CD4-positive, alpha-beta T cell treated with Interleukin-1 beta for 1 hour (primary cell): ENCODE data around the gene EPN2.

Source experiments
- DNase-seq, 2 donors: peaks; one replicate each; pipeline ENCODE4 v3.0.0-alpha.2; 2020 to 2022

EPN2 gene

DNA sequence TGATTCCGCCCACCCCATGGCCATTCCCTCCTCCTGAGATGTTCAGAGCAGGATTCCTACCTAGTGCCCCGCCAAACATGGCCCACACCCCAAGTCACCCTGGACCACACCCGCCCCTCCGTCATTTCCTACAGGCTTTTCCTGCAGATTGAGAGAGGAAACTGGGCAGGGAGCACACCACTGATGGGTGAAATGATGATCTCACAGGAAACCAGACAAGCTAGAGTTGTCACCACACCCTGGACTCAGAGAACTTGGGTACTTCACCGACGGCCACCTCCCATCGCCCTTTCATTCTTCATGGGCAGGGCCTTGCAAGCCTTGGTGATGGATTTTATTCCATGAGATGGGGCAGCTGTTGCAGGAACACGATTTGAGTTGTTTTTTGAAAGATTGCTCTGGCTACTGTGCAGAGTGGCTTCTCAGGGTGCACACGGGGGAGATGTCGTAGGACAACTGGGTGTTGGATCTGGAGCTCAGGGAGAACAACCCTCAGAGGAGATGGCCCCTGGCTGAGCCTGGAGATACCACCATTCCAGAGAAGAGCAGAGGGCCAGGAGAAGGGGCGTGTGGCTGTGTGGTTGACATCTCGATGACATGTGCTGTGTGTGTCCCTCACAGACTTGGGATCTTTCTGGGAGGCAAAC is 132.8 kb downstream of the EPN2 start:
- peak; percentile 58 to 71 for DNase-seq

DNA sequence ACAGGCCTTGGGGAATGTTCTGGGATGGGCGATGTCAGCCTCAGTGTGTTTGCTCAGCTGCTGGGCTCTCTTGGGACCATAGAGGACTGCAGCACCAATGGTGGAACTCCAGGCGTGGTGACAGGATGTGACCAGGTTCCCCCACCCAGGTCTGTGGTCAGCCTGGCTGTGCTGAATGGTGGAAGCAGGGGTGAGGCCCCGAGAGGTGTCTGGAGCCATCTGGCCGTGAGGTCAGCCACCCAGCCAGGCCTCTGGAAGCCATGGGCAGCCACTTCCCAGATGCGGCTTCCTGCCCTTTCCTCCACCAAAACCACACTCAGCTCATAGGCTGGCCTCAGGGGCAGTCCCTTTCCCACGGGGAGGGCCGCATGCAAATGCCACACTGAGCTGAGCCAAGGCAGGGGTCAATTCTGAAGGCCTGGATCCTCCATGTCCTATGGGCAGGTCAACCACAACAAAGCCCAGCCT is 133.4 kb downstream of the EPN2 start:
- DNase-seq = peak; percentile 40 to 65

DNA sequence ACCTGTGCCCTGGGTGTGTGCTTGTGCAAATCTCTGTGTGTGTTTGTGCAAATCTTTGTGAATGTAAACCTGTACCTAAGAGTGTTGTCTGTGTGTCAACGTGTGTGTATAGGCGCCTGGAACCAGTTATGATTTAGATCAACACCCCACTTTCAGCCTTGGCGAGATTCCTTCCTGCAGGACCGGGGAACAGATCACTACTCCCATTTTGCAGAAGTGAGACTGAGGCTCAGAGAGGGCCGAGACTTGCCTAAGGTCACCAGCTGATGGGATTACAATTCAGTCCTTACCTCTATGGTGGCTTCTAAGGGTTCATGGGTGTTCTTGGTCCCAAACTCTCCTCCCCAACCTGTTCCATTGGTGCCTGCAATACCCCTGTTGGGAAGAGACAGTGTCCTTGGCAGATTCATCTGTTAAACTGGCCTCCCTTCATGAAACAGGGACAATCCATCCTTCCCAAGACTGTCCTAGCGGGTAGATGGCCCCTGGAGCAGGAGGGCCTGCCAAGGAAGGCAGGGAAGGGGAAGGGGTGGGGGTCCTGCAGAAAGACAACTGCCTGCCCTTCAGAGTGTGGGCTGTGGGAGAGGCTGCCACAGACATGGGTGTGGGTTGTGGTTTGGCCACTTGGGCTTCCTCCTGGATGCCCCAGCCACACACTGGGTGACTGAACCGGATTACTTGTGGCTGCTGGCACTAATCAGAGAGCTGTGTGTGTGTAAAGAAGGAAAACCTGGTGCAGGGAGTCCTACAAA is 134.3 kb downstream of the EPN2 start:
- DNase-seq = peak in 1 of 2 donors; percentile 36

DNA sequence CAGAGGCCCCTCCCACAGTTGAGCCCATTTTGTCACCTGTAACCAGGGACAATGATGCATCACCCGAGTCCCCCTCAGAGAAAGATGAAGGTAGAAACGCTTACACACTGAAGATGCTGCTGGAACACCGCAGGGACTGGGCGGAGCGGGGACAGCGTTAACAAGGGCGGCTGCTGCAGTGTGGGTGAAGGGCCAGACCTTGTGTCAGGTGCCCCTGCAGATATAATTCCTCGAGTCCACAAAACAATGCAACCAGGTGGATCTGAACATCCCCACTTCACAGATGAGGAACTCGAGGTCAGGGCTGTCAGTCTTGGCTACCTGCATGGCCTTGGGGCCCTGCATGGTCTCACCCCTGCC is 134.8 kb downstream of the EPN2 start:
- no peak for DNase-seq

DNA sequence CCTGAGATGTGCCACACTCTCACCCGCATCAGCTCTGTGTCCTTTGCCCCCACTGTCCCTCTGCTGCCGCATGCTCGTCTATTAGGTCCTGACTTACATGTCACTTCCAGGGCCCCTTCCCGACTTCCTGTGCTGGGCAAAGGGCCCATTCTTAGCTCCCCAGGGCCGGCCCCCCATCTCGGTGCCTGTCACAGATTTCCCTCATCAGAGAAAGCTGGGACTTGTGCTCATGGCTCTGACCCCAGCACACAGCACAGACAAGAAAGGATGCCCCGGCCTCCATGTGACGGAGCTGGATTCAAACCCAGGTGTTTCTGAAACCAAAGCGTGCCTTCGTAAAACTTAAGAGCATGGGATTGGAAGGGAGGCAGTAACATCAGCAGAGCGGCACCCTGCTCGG is 135.3 kb downstream of the EPN2 start:
- DNase-seq = no peak

DNA sequence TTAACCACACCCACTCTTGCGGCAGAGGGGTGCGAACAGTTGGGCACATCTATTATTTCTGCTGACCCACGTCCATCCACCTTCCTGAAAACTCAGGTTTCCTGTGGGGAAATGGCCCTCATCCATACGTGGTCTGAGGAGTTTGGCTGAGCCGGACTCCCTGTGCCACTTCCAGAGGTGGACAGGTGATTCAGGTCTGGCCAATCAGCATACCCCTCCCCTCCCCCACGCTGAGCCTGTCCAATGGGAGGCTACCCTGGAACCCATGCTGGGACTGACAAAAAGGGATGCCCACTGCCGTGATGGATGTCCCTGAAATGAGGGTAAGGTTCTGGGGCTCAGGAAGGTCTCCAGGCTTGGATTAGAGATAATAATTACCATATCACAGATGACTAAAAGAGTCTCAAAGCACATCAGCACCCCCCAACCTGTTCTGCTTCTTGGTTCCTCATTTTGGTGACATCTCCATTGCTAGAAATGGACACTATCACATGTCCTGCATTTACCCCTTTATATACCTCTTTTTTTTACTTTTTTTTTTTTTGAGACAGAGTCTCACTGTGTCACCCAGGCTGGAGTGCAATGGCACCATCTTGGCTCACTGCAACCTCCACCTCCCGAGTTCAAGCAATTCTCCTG is 135.8 kb downstream of the EPN2 start:
- DNase-seq = no peak

DNA sequence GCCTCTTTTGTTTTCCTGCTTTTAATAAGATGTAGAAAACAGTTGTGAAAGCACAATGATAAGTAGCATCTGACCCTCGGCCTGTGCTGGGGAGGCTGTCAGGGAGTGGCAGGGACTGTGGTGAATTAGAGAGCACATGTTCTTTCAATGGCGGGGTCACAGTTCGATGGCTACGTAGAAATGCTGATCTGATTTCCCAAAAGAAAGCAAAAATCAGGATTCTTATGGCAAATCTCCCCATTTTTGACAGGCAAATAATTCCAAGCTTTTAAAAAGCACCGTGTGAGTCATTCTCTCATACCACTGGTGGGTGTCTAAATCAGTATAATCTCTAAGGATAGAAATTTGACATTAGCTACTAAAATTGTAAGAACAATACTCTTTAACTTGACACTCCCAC is 137.0 kb downstream of the EPN2 start:
- no peak for DNase-seq

DNA sequence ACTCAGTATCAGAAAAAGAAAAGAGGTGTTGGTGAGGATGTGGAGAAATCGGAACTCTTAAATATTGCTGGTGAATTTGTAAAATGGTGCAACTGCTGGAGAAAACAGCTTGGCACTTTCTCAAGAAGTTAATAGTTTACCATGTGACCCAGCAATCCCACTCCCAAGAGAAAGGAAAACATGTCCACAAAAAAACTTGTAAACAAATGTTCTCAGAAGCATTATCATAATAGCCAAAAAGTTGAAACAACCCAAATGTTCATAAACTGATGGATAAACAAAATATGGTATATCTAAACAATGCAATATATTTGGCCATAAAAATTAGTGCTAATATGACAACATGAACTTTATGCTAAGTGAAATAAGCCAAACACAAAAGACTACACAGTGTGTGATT is 138.6 kb downstream of the EPN2 start:
- no peak for DNase-seq

DNA sequence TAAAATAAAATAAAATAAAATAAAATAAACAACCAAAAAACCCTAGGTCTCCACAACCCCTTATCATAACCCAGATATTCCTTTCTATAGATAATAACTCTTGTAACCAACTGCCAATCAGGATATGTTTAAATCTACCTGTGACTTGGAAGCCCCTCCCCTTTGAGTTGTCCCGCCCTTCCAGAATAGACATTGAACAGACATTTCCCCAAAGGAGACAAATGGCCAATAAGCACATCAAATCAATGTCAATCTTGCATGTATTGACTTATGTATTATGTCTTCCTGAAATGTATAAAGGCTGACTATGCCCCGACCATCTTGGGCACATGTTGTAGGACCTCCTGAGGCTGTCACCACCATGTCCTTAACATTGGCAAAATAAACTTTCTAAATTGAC is 139.6 kb downstream of the EPN2 start:
- DNase-seq = no peak

DNA sequence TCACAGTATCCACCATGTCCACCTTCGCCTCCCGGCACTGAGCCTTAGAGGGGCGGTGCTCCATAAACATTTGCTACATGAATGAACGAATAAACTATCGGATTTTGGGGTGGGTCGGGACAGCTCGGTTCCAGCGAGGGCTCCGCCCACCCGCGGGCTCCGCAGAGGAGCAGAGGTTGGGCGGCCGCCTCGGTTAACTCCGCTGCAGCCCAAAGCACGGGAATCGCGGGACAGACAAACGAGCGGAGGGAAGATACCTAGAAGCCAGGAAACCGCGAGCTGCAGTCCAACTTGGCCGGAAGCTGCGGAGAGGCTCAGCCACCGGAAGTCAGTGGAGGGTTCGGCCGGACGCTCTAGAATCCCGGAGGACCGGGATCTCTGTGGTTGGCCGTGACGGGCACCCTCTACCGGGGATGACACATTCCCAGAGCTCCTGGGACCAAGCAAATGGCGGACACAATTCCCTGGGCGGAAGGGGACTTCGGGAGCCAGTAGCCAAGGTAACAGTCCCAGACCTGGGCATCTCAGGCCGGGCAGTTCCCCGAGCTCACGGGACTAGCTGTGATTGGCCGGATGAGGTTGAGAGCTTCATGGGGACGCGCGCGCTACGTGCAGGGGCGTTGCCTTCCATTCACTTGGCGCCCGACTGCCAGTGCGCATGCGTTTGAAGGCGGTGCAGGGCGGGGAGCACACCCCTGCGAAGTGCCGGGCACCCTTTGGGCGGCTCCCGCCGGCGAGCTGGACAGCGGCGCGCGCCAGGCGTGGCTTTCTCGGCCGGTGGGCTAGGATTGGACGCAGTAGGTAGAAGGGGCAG is 140.6 kb downstream of the EPN2 start:
- DNase-seq = peak; percentile 97 to 99

DNA sequence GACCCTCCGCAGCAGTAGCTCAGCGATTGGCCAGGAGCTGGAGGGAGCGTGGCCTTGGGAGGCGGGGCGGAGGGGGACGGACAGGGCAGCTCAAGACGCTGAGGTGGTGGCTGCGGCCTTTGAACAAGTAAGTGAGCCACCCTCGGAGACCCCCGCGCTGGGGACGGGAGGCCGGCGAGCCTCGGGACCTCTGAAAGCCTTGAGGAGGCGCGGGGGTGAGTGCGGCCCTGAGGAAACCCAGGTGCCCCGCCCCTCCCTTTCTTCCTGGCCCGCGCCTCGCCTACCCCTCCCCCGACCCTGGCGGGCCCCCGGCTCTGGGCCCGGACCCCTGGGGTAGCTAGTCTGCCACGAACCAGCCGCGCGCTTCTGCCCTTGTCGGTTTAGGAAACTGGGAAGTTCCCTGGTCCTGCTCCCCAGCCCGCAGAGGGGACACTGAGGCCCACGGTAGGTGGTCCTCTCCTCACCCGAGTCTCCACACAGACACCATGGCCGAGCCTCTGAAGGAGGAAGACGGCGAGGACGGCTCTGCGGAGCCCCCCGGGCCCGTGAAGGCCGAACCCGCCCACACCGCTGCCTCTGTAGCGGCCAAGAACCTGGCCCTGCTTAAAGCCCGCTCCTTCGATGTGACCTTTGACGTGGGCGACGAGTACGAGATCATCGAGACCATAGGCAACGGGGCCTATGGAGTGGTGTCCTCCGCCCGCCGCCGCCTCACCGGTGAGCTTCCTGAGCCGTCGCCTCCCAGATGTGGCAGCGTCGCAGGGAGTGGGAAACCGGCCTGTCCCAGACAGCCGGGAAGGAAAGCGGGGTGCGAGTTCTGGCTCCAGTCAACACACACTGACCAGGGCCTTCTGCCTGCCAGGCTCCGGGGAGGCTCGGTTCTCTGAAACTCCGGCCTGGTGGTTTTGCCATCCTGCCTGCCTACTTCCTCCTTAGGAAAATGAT is 141.5 kb downstream of the EPN2 start, which contains the start of gene MAPK7:
MAPK7 (plus strand) TSS at position 83 of the 945 bp plus-strand sequence; CDS start at position 486, 403 bp downstream.
- no peak for DNase-seq

DNA sequence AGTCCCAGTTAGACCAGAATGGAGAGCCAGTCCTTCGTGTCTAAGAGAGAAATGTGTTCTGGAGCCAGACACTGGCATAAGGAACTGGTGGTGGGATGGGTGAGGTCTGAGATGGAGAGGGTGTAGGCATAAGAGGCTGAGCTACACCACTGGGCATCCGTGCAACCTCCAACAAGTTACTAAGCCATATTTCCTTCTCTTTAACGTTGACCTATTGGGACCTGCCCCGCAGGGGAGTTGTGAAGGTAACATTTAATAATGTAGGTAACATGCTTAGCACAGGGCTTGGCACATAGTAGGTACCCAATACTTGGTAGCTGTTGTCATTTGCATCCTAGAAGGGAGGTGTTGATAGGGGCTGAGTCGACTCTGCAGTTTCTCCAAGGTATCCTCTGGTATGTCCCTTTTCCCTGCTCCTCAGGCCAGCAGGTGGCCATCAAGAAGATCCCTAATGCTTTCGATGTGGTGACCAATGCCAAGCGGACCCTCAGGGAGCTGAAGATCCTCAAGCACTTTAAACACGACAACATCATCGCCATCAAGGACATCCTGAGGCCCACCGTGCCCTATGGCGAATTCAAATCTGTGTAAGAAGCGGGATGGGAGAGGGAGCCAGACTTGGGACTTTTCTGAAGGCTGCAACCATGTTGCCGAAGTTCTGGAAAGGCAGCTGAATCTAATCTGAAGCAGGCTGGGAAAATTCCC is 142.3 kb downstream of the EPN2 start:
- no peak for DNase-seq

DNA sequence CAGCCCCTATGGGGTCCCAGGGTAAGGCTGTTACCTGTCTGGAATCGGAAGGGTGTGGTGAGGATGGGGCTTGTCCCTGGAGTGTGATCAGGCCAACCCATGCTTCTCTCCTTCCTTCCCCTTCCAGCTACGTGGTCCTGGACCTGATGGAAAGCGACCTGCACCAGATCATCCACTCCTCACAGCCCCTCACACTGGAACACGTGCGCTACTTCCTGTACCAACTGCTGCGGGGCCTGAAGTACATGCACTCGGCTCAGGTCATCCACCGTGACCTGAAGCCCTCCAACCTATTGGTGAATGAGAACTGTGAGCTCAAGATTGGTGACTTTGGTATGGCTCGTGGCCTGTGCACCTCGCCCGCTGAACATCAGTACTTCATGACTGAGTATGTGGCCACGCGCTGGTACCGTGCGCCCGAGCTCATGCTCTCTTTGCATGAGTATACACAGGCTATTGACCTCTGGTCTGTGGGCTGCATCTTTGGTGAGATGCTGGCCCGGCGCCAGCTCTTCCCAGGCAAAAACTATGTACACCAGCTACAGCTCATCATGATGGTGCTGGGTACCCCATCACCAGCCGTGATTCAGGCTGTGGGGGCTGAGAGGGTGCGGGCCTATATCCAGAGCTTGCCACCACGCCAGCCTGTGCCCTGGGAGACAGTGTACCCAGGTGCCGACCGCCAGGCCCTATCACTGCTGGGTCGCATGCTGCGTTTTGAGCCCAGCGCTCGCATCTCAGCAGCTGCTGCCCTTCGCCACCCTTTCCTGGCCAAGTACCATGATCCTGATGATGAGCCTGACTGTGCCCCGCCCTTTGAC is 143.5 kb downstream of the EPN2 start:
- no peak for DNase-seq

DNA sequence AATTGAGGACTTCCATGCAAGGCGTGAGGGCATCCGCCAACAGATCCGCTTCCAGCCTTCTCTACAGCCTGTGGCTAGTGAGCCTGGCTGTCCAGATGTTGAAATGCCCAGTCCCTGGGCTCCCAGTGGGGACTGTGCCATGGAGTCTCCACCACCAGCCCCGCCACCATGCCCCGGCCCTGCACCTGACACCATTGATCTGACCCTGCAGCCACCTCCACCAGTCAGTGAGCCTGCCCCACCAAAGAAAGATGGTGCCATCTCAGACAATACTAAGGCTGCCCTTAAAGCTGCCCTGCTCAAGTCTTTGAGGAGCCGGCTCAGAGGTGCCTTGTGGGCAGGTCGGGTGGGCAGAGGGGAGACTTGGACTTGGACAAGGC is 144.2 kb downstream of the EPN2 start:
- DNase-seq = no peak

DNA sequence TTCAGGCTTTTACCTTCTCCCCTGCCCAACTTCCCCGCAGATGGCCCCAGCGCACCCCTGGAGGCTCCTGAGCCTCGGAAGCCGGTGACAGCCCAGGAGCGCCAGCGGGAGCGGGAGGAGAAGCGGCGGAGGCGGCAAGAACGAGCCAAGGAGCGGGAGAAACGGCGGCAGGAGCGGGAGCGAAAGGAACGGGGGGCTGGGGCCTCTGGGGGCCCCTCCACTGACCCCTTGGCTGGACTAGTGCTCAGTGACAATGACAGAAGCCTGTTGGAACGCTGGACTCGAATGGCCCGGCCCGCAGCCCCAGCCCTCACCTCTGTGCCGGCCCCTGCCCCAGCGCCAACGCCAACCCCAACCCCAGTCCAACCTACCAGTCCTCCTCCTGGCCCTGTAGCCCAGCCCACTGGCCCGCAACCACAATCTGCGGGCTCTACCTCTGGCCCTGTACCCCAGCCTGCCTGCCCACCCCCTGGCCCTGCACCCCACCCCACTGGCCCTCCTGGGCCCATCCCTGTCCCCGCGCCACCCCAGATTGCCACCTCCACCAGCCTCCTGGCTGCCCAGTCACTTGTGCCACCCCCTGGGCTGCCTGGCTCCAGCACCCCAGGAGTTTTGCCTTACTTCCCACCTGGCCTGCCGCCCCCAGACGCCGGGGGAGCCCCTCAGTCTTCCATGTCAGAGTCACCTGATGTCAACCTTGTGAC is 144.7 kb downstream of the EPN2 start:
- no peak for DNase-seq

DNA sequence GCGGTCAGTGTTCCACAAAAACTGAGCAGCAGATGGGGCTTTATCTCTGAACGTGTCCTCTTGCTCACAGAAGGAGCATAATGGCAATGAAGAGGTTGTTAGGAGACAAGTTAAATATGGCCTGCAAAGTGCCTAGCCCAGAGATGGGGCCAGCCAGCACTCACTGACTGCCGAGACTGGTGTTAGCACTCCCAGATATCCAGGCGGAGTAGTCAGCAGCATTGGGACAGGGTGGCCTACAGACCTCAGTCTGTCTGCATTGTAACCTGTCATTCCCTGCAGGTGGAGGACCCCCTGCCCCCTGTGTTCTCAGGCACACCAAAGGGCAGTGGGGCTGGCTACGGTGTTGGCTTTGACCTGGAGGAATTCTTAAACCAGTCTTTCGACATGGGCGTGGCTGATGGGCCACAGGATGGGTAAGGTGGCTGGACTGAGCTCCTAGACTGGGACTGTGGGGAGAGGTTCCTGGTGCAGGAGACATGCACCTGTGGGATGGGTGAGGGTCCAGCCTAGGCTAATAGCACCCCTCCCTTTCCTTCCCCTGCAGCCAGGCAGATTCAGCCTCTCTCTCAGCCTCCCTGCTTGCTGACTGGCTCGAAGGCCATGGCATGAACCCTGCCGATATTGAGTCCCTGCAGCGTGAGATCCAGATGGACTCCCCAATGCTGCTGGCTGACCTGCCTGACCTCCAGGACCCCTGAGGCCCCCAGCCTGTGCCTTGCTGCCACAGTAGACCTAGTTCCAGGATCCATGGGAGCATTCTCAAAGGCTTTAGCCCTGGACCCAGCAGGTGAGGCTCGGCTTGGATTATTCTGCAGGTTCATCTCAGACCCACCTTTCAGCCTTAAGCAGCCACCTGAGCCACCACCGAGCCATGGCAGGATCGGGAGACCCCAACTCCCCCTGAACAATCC is 145.6 kb downstream of the EPN2 start:
- DNase-seq = no peak

DNA sequence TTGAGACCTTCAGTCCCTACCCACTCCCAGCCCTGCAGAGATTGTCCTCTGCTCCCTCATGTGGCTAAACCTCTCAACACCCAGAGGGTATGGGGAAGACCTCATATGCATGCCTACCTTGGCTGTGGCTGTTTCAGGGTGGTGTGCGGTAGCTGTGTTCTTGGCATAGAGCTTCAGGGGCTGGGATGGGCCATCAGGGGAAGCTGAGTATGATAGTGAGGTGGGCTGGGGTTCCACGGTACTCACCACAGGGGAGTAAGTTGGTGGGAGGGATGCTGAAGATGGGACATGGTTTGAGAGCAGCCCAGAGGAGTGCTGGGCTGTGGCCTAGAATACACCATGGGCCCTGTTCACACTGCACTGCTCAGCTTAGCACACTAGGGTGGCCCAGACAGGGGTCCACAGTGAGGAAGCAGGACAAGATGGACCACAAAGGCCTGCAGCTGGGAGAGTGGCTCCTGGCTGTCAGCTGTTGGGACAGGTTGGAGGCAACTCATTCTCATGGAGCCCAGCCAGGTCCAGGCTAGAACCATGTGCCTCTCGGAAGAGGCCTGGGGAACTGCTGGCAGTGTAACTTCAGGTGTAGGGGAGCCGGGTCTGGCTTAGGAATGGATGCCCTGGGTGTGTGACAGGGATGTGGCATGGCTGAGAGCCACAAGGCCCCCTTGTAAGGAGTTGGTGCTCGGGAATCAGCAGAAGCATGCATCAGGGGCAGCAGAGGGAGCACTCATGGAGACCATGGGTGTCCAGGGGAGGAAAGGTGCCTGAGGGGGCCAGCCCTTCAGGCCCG is 146.7 kb downstream of the EPN2 start:
- DNase-seq = no peak
